ENCODE data around the gene KRT5. TPM values are rescaled to one million over a fixed set of nuclear protein-coding genes. Genes with fewer than 3 reads are reported as not detected.
"Not testable (repeated sequence)": the region's sequence is repeated elsewhere in the genome, so short reads cannot be mapped to it uniquely, and the experiment has no call there.

Gene KRT5
- polyA plus RNA-seq, 4 donors = 0.06 to 6.5 (median 3.2) TPM

GRCh38 chr12:52491495-52491894 lies 28.7 kb downstream of the KRT5 start:
- not testable (repeated sequence) for H3K27me3 ChIP-seq (ENCODE audit: control insufficient read depth in 3 of 3, insufficient read depth in 3 of 3, low read length in 3 of 3); H3K4me3 ChIP-seq (ENCODE audit: low read depth in 1 of 3, low read length in 3 of 3); DNase-seq; H3K27ac ChIP-seq (ENCODE audit: low read depth in 1 of 3, low read length in 2 of 3); FAIRE-seq; H3K4me1 ChIP-seq (ENCODE audit: control insufficient read depth in 3 of 3, insufficient read depth in 2 of 3, low read depth in 1 of 3, low read length in 2 of 3); H3K9me3 ChIP-seq (ENCODE audit: control insufficient read depth in 2 of 2, insufficient read depth in 1 of 2, low read depth in 1 of 2, low read length in 1 of 2); H3K36me3 ChIP-seq (ENCODE audit: control insufficient read depth in 3 of 3, insufficient read depth in 2 of 3, low read depth in 1 of 3, low read length in 3 of 3)
- WGBS, 3 donors = 78 to 83% (median 80%) methylated on average over 8 of the region's 8 CpGs

- FAIRE-seq (no peak), DNase-seq (no peak)
- no peaks in the 10 kb centered on the region for H3K36me3 ChIP-seq (ENCODE audit: control insufficient read depth in 3 of 3, insufficient read depth in 2 of 3, low read depth in 1 of 3, low read length in 3 of 3)
- no peak overlapping the region for H3K4me3 ChIP-seq (ENCODE audit: low read depth in 1 of 3, low read length in 3 of 3)
- no peak overlapping the region for H3K27ac ChIP-seq (ENCODE audit: low read depth in 1 of 3, low read length in 2 of 3)
- no peaks in the 10 kb centered on the region for H3K9me3 ChIP-seq (ENCODE audit: control insufficient read depth in 2 of 2, insufficient read depth in 1 of 2, low read depth in 1 of 2, low read length in 1 of 2)
- peaks cover 0 to 9% (median 3%) of the 10 kb centered on the region in 3 donors for H3K27me3 ChIP-seq (ENCODE audit: control insufficient read depth in 3 of 3, insufficient read depth in 3 of 3, low read length in 3 of 3)
- no peaks in the 10 kb centered on the region for H3K4me1 ChIP-seq (ENCODE audit: control insufficient read depth in 3 of 3, insufficient read depth in 2 of 3, low read depth in 1 of 3, low read length in 2 of 3)
Observed at GRCh38 chr12:52488736-52489135, 31.5 kb downstream of the KRT5 start.

- DNase-seq; H3K9me3 ChIP-seq (ENCODE audit: control insufficient read depth in 2 of 2, insufficient read depth in 1 of 2, low read depth in 1 of 2, low read length in 1 of 2); H3K4me1 ChIP-seq (ENCODE audit: control insufficient read depth in 3 of 3, insufficient read depth in 2 of 3, low read depth in 1 of 3, low read length in 2 of 3); H3K27me3 ChIP-seq (ENCODE audit: control insufficient read depth in 3 of 3, insufficient read depth in 3 of 3, low read length in 3 of 3); H3K27ac ChIP-seq (ENCODE audit: low read depth in 1 of 3, low read length in 2 of 3); H3K4me3 ChIP-seq (ENCODE audit: low read depth in 1 of 3, low read length in 3 of 3); H3K36me3 ChIP-seq (ENCODE audit: control insufficient read depth in 3 of 3, insufficient read depth in 2 of 3, low read depth in 1 of 3, low read length in 3 of 3); FAIRE-seq: not testable (repeated sequence)
- 72 to 84% (median 83%) methylated on average over 13 to 15 of the region's 15 CpGs for WGBS, 3 donors
Observed at GRCh38 chr12:52487744-52488443, 32.3 kb downstream of the KRT5 start.

DNA sequence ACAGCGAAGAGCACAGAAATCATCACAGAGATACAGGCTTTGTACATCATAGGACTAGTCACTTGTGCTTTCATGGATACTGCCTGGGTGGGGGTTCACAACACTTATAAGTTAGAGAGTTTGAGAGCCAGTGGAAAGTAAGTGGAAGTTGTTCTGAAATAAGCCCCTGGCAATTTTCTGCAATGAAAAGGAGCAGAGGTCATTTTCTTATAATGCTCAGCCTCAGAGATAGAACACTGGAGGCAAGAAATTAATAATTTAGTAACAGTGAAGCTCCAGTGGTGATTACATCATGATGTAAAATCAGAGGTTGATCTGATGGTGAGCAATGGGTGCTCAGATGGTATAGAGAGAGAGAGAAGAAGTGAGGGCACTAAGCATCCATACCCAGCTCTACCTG lies 33.0 kb downstream of the KRT5 start:
- H3K27ac ChIP-seq (ENCODE audit: low read depth in 1 of 3, low read length in 2 of 3) = no peak overlapping the region
- no peak for FAIRE-seq
- 0 to 63% (median 40%) methylated on average over 1 of the region's 1 CpG for WGBS, 3 donors
- H3K4me1 ChIP-seq (ENCODE audit: control insufficient read depth in 3 of 3, insufficient read depth in 2 of 3, low read depth in 1 of 3, low read length in 2 of 3) = no peaks in the 10 kb centered on the region
- H3K36me3 ChIP-seq (ENCODE audit: control insufficient read depth in 3 of 3, insufficient read depth in 2 of 3, low read depth in 1 of 3, low read length in 3 of 3) = no peaks in the 10 kb centered on the region
- no peak overlapping the region for H3K4me3 ChIP-seq (ENCODE audit: low read depth in 1 of 3, low read length in 3 of 3)
- peaks cover 0 to 9% (median 3%) of the 10 kb centered on the region in 3 donors for H3K27me3 ChIP-seq (ENCODE audit: control insufficient read depth in 3 of 3, insufficient read depth in 3 of 3, low read length in 3 of 3)
- H3K9me3 ChIP-seq (ENCODE audit: control insufficient read depth in 2 of 2, insufficient read depth in 1 of 2, low read depth in 1 of 2, low read length in 1 of 2) = no peaks in the 10 kb centered on the region
- DNase-seq = no peak

- no peaks in the 10 kb centered on the region for H3K36me3 ChIP-seq (ENCODE audit: control insufficient read depth in 3 of 3, insufficient read depth in 2 of 3, low read depth in 1 of 3, low read length in 3 of 3)
- WGBS, 3 donors = 73 to 79% (median 77%) methylated on average over 5 of the region's 5 CpGs
- DNase-seq (no peak), FAIRE-seq (no peak)
- H3K9me3 ChIP-seq (ENCODE audit: control insufficient read depth in 2 of 2, insufficient read depth in 1 of 2, low read depth in 1 of 2, low read length in 1 of 2) = no peaks in the 10 kb centered on the region
- H3K27me3 ChIP-seq (ENCODE audit: control insufficient read depth in 3 of 3, insufficient read depth in 3 of 3, low read length in 3 of 3) = peaks cover 0 to 8% (median under 1%) of the 10 kb centered on the region in 3 donors
- H3K4me1 ChIP-seq (ENCODE audit: control insufficient read depth in 3 of 3, insufficient read depth in 2 of 3, low read depth in 1 of 3, low read length in 2 of 3) = no peaks in the 10 kb centered on the region
- H3K4me3 ChIP-seq (ENCODE audit: low read depth in 1 of 3, low read length in 3 of 3) = no peak overlapping the region
- H3K27ac ChIP-seq (ENCODE audit: low read depth in 1 of 3, low read length in 2 of 3) = no peak overlapping the region
Observed at GRCh38 chr12:52486166-52487105, 33.8 kb downstream of the KRT5 start.

GRCh38 chr12:52480073-52480472 lies 40.1 kb downstream of the KRT5 start:
- H3K4me1 ChIP-seq (ENCODE audit: control insufficient read depth in 3 of 3, insufficient read depth in 2 of 3, low read depth in 1 of 3, low read length in 2 of 3) = no peaks in the 10 kb centered on the region
- no peak overlapping the region for H3K27ac ChIP-seq (ENCODE audit: low read depth in 1 of 3, low read length in 2 of 3)
- DNase-seq (no peak), FAIRE-seq (no peak)
- no peaks in the 10 kb centered on the region for H3K27me3 ChIP-seq (ENCODE audit: control insufficient read depth in 3 of 3, insufficient read depth in 3 of 3, low read length in 3 of 3)
- H3K36me3 ChIP-seq (ENCODE audit: control insufficient read depth in 3 of 3, insufficient read depth in 2 of 3, low read depth in 1 of 3, low read length in 3 of 3) = no peaks in the 10 kb centered on the region
- no peak overlapping the region for H3K4me3 ChIP-seq (ENCODE audit: low read depth in 1 of 3, low read length in 3 of 3)
- H3K9me3 ChIP-seq (ENCODE audit: control insufficient read depth in 2 of 2, insufficient read depth in 1 of 2, low read depth in 1 of 2, low read length in 1 of 2) = no peaks in the 10 kb centered on the region
- 50 to 54% (median 50%) methylated on average over 3 of the region's 3 CpGs for WGBS, 3 donors

GRCh38 chr12:52477651-52478050 lies 42.5 kb downstream of the KRT5 start:
- H3K4me1 ChIP-seq (ENCODE audit: control insufficient read depth in 3 of 3, insufficient read depth in 2 of 3, low read depth in 1 of 3, low read length in 2 of 3) = no peaks in the 10 kb centered on the region
- no peak overlapping the region for H3K27ac ChIP-seq (ENCODE audit: low read depth in 1 of 3, low read length in 2 of 3)
- H3K4me3 ChIP-seq (ENCODE audit: low read depth in 1 of 3, low read length in 3 of 3) = no peak overlapping the region
- no peaks in the 10 kb centered on the region for H3K36me3 ChIP-seq (ENCODE audit: control insufficient read depth in 3 of 3, insufficient read depth in 2 of 3, low read depth in 1 of 3, low read length in 3 of 3)
- DNase-seq = no peak
- no peak for FAIRE-seq
- WGBS, 3 donors = 39 to 65% (median 50%) methylated on average over 2 of the region's 2 CpGs
- H3K9me3 ChIP-seq (ENCODE audit: control insufficient read depth in 2 of 2, insufficient read depth in 1 of 2, low read depth in 1 of 2, low read length in 1 of 2) = no peaks in the 10 kb centered on the region
- H3K27me3 ChIP-seq (ENCODE audit: control insufficient read depth in 3 of 3, insufficient read depth in 3 of 3, low read length in 3 of 3) = no peaks in the 10 kb centered on the region

GRCh38 chr12:52474212-52474611 lies 46.0 kb downstream of the KRT5 start:
- FAIRE-seq (no peak), DNase-seq (no peak)
- H3K27ac ChIP-seq (ENCODE audit: low read depth in 1 of 3, low read length in 2 of 3) = no peak overlapping the region
- H3K4me3 ChIP-seq (ENCODE audit: low read depth in 1 of 3, low read length in 3 of 3) = no peak overlapping the region
- no peaks in the 10 kb centered on the region for H3K9me3 ChIP-seq (ENCODE audit: control insufficient read depth in 2 of 2, insufficient read depth in 1 of 2, low read depth in 1 of 2, low read length in 1 of 2)
- 92 to 94% (median 93%) methylated on average over 2 of the region's 2 CpGs for WGBS, 3 donors
- H3K4me1 ChIP-seq (ENCODE audit: control insufficient read depth in 3 of 3, insufficient read depth in 2 of 3, low read depth in 1 of 3, low read length in 2 of 3) = no peaks in the 10 kb centered on the region
- H3K36me3 ChIP-seq (ENCODE audit: control insufficient read depth in 3 of 3, insufficient read depth in 2 of 3, low read depth in 1 of 3, low read length in 3 of 3) = no peaks in the 10 kb centered on the region
- no peaks in the 10 kb centered on the region for H3K27me3 ChIP-seq (ENCODE audit: control insufficient read depth in 3 of 3, insufficient read depth in 3 of 3, low read length in 3 of 3)

Data from small intestine (tissue), 7 donors.